ENCODE results near the gene C1QB.

C1QB gene, protein sequence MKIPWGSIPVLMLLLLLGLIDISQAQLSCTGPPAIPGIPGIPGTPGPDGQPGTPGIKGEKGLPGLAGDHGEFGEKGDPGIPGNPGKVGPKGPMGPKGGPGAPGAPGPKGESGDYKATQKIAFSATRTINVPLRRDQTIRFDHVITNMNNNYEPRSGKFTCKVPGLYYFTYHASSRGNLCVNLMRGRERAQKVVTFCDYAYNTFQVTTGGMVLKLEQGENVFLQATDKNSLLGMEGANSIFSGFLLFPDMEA

DNA sequence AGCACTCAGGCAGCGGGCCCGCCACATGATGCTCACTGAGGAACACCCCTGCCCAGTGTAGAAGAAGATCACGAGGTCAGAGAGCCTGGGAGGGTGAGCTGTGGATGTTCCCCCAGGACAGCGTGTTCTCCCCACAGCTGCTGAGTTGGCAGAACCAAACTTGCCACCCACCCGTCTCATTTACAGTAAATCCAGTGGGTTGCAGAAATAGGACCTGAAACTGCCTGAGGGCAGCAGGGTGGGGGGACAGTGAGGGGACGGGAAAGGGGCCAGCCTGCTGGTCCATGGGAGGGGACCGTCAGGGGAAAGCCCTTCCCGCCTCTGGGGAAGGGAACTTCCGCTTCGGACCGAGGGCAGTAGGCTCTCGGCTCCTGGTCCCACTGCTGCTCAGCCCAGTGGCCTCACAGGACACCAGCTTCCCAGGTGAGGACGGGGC lies at the start of gene C1QB:
Gene C1QB (plus strand): TSS at position 356 of the 436 bp plus-strand sequence. CDS start 6,227 bp downstream, outside the sequence.
- no peak for DNase-seq (ENCODE audit: low read depth in 2 of 2)

DNA sequence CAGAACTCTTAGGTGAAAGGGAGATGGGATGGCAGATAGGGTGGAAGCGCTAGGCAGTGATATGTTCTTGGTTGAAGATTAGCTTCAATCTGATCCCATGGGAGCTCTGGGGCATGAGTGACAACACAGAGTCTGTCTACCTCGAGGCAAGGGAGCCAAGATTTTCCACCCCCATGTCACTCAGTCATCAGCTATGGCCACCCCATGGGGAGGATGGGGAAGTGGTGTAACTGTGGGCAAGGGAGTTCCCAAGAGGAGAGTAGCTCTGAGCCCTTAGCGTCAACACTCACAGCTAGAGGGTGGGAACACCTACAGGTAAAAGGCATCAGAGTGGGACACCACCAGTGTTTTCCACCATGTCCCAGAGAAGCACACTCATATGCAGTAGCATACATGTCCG lies 46.9 kb upstream of the C1QB start:
- no peak for DNase-seq (ENCODE audit: low read depth in 2 of 2)

DNA sequence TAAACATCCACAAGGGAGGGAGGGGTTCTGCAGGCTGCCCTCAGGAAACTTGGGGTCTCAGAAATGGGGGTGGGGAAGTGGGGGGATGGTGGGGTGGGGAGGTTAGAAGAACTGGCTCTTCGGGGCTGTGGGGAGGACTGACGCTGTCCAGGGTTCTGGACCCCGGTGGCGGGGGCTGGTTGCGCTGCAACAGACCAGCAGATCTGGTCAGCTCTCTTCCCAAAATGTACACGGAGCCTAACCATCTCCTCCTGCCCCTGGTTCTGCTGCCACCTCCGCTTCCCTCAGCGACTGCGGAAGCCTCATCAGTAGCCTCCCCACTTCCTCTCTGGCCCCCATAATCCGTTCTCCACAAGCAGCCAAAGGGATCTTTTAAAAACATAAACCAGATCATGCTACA lies 45.9 kb upstream of the C1QB start:
- DNase-seq (ENCODE audit: low read depth in 2 of 2), result no peak

DNA sequence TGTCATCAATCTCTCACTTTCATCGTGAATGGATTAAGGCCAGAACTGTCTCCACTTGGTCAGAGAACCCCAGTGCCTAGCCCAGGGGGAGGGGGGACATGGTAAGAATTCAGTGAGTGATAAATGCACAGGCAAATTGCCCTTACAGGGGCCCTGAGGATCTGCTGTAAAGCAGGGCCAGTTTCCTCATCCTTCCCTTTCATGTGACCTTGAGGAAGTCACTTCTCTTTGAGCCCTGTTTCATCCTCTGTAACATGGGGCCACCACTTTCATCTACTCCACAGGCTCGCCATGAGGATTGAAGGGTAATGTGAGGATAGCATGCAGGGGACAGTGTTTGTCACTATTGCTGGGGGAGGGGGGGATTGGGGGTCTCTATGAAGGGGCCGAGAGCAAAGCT lies 44.7 kb upstream of the C1QB start:
- no peak for DNase-seq (ENCODE audit: low read depth in 2 of 2)

DNA sequence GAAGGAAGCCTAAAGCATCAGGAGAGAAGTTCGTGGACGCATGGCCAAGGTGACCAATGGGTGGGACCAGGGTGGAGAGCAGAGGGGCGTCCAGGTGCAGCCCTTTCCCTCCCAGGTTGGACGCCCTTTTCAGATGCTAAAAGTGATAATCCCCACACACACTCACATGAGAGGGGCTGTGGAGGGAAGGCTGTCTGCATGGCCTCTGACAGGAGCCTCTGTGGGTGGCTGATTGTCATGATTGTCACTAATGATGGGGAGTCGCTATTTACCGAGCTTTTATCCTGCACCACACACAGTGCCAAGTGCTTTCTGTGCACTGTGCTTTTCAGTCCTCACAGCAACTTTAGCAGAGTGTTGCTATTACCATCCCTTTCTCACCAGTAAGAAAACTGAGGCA lies 43.7 kb upstream of the C1QB start:
- no peak for DNase-seq (ENCODE audit: low read depth in 2 of 2)

DNA sequence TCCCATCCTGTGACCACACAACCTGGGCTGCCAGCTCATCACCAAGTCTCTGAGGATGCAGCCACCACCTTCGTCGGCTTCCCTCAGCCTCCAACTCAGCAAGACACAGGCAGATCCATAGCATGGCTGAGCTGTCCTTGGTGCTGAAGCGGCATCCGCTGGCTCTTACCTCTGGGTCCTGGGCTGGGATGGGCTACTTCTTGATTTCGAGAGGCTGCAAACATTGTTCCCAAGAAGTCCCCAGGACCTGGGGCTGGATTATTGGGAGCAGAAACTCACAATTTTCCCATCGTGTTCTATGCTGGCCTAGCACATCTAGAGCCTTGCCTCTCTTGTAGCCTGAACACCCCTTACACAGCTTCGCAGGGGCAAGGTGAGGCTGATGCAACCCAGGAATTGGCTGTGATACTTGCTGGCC lies 41.5 kb upstream of the C1QB start:
- DNase-seq (ENCODE audit: low read depth in 2 of 2), result no peak

DNA sequence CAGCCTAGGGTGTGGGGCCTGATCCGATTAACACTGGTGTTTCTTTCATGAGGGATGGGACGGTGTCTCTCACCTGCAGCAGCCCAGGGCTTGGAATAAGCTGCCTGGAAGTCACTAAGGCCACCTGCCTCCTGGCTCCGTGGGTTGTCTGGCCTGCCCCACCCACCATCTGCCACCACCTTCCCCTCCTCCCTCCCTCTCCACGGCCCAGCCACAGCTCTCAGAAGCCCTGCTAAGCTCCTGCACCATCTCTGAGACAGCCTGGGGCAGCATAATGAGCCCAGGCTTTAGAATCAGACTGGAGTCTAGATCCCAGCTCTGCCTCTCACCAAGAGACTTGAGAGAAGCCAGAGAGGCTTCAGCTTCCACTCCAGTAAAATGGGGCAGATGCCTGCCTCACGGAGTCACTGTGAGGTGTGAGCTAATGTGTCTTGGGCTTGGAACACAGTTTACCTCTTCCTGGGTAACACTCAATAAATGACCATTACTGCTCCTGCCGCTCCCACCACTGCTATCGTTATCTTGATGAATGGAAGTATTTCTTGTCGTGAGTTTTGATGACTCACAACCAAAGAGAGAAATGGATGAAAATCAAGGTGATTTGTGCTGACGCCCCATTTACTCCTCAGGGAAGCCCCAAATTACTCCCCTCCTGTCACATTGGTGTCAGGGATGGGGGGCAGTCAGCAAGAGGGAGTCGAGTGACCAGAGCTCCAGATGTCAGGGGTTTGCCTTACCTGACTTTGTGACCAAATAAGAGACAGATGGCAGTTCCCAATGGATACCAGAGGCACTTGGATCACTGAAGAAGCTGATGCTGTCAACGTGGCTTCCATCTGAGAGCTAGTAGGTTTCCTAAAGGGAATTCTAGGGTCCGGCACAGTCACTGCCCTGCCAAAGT lies 40.1 kb upstream of the C1QB start:
- no peak for DNase-seq (ENCODE audit: low read depth in 2 of 2)

DNA sequence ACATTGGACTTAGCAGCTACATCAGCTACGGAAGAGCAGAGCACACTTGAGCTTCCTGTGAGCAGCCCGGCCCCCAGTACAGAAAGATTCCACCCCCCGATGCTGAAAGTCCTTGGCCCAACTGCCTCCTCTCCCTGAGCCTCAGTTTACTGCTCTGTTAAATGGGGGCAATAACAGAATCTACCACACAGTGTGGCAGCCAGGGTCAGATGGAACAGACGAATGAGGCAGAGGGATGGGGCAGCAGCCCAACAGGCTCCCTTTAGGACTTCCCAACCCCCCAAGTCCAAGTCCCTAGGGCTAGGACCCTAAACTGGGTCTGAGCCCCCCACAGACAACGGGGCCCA lies 39.5 kb upstream of the C1QB start:
- no peak for DNase-seq (ENCODE audit: low read depth in 2 of 2)

DNA sequence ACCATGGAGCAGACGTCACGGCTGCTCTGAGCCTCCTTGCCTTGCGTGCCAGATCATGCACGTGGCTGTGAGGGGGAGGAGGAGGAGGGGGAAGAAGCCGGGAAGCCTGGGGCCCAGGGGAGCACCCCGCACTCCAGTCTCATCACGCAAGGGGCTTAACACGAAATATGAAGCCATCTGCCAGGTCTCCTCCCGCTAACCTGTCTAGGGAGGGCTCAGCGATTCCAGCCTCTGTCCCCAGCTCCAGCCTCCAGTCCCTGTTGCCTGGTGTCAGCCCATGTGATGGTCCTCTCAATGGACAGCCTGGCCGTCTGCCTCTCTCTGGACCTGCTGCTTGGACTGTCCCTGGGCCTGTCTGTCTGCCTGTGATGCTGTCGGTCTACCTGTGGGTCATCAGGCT lies 39.1 kb upstream of the C1QB start:
- no peak for DNase-seq (ENCODE audit: low read depth in 2 of 2)

DNA sequence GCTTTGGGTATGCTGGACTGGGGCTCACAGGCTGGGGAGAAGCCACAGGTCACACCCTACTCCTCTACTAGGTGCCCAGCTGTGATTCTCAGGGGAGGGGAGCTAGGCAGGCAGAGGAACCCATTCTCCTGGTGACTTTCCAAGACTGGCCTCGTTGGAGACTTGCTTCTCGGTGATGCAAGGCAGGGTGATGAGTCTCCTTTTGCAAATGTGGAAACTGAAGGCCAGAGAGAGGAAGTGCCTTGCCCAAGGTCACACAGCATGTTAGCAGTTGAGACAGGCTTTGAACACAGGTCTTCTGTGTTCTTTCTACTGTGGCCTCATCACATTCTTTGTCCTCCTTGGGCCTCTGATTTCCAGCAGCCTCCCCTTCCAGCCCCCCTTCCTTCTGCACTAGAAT lies 37.1 kb upstream of the C1QB start:
- no peak for DNase-seq (ENCODE audit: low read depth in 2 of 2)

DNA sequence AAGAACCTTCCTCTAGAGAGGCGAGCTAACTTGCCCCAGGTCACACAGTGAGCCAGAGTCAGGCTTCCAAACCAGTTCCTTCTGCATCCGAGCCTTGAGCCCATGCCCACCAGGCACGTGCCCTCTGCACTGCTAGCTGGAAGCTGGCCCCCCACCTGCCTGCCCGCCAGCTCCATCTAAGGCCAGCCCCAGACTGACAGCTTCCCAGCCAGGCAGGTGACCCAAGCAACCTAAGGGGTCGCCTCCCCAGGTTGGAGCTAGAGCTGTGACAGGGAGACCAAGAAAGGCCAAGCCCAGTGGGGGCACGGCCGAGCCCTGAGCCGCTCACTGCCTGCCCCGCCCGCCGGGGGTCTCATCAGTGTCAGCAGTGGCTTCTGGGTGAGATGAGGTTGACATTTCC lies 36.5 kb upstream of the C1QB start:
- no peak for DNase-seq (ENCODE audit: low read depth in 2 of 2)

DNA sequence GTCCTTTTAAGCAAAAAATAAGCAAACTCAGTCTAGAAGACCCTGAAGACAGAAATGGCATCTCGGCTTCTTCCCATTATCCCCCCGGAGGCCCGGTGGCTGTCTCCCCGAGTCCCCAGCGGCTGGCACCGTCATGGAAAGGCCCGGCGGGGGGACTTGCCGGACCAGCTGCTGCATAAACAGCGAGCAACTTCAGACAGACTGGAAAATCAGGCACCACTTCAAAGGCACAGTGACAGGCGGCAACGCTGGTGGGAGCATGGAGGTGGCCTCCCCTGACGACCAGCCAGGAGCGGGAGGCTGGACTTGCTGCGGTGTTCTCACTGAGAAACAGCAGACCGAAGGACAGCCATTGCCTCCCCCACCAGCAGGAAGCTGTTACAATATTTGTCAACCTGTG lies 35.0 kb upstream of the C1QB start:
- no peak for DNase-seq (ENCODE audit: low read depth in 2 of 2)

DNA sequence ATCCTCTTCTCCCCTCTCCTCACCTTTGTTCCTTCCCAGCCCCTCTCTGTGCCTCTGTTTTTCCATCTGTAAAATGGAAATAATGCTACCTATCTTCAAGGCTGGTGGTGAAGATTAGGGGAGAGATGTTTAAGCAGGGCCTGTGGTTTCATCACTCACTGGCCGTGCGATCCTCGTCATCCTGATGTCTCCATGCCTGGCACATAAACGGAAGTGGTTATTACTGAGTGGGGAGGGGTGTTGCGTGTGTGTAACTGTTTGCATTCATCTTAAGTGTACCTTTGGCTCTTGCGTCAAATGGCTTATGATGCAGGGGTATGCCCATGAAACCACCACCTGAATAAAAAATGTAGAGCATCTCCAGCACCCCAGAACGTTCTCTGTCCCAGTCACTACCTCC lies 33.8 kb upstream of the C1QB start:
- DNase-seq (ENCODE audit: low read depth in 2 of 2), result no peak

DNA sequence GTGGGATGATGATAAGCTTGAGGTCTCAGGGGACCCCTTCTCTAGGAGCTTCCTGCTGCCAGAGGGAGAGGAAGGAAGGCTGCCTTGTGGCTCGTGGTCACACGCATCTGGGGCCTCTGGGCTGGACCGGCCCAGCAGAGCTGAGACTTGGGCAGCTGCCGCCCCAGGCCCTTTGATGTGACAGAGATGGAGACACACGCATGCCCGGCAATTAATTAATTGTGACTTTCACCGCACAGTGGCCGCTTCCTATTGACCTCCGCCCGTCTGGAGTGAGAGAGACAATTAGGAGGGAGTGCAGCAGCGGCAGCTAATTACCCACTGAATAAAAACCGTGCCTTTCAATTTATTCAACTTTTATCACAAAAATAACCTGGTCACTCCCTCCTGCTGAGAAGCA lies 33.2 kb upstream of the C1QB start:
- no peak for DNase-seq (ENCODE audit: low read depth in 2 of 2)

DNA sequence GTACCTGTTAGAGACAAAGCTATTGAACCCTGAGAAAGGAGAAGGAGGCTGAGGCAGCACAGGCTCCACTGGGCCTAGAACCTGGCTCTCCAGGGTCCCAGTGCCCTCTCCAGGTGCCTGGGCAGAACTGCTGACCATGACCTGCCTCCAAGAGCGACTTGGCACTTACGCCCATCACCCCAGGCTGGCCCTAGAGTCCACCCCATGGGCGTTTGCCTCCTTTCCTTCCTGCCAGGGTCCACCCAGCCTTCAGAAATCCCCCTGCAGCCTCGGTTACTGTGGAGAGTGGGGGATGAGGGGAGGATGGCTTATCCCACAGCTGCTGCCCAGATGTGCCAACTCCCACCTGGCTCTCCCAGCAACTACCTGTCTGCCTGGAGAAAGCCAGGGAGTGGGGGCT lies 31.3 kb upstream of the C1QB start:
- no peak for DNase-seq (ENCODE audit: low read depth in 2 of 2)

DNA sequence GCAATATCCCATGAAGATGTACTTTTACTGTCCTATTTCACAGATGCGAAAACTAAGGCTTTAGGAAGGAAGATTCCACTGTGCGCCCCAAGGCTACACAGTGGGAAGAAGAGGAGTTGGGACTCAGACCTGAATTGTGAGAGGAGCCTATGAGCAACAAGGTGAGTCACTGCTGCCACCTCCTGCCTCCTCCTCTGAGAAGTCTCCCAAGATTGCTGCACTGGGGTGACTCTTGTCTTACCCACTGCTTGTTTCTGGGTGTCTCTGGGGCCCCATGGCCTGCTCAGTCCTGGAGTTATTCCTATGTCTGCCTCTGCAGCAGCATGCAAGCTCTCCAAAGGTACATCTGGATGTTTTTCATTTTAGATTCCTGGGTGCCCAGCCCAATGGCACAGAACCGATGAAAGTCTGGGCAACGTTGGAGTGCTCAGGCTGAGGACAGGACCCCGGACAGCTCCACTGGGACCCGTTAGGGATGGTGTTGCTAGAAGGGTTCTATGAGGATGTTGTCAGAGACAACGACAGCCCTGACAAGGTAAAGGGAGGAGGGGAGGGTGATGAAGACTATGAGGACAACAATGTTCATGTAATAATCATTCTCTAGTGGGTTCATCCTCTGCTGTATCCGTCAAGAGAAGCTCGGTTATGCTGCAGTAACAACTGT lies 27.6 kb upstream of the C1QB start:
- DNase-seq (ENCODE audit: low read depth in 2 of 2), result no peak

DNA sequence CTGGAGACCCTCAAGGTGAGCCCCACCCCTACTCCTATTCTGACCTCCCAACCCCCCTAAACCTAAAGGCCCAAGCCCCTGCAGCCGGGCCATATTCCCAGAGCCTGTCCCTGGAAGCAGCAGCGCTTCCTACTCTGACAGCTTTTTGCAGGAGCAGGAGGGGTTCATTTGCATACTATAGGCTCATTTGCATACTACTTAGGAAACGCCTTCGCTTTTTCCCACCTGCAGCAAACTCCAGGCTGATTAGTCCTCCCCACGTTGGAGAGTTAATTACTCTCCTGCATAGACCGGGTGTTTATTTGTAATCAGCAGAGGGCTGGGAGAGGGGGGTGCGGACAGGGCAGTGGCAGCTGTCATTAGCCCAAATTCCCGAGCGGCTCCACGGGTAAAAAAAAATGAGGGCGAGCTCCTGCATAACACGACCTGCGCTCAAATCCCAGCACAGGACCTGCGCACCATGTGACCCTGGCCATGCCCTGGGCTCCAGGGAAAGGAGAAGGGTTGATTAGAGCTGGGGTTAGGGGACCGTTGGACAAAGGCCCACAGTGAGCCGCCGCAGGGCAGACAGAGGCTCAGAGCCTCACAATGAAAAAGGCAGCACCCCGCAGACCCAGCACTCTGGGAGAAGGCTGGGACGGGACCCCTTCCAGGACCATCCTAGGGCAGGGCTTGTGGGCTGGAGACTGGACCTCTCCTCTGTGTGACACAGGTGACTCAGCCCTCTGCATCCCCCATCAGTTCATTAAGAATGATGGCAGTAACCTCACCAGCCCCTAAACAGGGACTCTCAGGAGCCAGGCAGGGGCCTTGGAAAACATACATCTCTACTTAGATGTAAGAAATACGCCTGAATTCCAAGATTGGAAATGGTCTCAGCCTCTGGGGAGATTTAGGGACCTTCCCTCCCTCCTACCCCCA lies 26.5 kb upstream of the C1QB start:
- no peak for DNase-seq (ENCODE audit: low read depth in 2 of 2)

DNA sequence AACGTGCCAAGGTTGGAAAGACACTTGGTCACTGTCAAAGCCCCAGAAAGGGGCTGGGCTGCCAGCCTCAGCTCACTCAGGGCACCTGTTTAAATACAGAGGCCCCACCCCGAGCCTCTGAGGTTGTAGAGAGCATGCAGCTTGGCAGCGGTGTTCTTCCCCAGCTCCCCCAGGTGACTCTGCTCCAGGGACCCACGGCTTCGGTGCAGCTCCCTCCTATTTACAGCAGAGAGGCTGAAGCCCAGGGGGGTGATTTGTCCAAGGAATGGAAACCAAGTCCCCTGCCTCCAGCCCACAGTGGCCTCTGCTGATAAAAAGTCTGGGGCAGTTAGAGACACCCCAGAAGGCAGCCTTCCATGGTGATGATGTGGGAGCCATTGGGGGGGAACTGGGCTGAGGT lies 25.7 kb upstream of the C1QB start:
- no peak for DNase-seq (ENCODE audit: low read depth in 2 of 2)

DNA sequence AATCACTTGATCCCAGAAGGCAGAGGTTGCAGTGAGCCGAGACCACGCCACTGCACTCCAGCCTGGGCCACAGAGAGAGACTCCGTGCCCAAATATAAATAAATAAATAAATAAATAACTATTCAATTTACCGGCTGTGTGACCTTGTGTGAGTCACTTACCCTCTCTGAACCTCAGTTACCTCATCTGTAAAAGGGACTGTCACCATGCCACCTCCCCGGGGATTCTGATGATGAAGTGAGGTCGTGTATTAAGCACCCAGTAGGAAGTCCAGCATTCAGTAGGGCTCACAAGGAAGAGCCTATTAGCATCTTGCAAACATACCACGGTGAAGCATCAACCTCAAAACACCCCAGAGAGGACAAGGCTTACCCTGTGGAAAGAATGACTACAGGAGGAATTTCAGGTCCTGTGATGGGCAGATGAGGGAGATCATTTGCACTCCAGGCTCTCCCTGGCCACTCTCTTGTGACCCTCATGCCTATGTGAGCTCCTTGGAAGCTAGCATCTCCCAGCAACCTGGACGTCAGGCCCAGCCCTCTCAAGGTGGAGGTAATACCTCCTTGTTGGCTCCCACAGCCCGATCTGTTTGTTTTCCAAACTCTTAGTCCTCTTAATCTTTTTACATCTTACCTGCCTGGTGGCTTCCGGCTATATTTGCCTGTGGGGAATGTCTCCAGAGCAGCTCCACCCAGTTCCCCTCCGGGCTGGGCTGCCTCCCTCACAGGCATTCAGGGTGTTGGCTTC lies 24.2 kb upstream of the C1QB start:
- no peak for DNase-seq (ENCODE audit: low read depth in 2 of 2)

DNA sequence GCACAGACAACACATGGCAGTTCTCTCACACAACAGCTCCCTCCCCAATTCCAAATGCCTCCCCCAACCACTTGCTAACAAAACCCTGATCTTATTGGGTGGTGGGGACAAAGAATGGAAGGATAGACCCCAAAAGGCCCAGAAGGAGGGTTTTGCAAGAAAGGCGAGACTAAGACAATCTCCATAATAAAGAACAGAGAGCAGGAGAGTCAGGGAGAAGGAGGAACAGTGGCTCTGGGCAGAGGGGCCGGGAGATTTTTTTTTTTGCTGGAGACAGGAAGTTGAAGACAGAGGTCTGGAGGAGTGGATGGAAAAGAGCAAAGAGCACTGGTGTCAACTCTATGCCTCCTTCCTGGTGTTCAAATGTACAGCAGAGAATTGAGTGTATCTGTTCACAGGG lies 23.1 kb upstream of the C1QB start:
- no peak for DNase-seq (ENCODE audit: low read depth in 2 of 2)

Measured in stimulated activated CD8-positive, alpha-beta memory T cell treated with anti-CD3 and anti-CD28 coated beads, Interleukin-2, amount 100 ng/mL, for 1 hour (primary cell).